ENCODE results near the gene GEMIN7.

Gene GEMIN7

DNA sequence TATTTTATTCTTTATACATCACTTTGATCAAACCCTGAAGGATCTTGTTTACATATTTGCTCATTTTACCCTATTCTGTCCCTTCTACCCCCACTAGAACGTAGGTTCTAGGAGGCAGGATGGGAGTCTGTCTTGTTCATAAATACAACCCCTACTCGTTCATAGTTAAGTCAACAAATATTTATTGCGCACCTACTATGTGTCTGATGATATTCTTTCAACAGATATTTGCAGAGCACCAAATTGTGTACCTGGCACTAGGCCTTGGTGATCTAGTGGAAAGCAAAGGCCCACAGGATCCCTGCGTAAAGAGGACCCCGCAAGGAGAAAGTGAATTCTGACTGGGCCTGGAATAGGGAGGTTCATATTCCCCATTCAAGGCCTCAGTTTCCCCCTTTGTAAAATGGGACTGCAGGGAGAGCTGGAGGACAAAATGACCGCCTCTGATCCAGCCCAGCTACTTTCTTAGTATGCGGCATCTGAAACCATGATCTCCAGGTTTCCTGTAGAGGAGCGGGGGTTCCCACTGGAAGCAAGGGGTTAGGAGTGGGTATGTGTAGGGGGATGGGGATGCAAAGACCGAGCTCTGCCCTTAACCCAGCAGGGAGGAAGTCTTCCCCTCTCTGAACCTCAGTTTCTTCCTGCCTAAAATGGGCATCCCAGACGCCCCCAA is 534 bp upstream of the GEMIN7 start:
- no peak for DNase-seq (ENCODE audit: low read depth in 1 of 2, low spot score in 1 of 2)
- no peak for TF ChIP-seq JUND (IDR thresholded peaks at IDR 0.05; ENCODE audit: low read depth)
- in situ Hi-C loops (cut with HindIII; ENCODE audit: low pct_unique_long_range_greater_than_20kb, low sequenced_read_pairs) = no loop called here

DNA sequence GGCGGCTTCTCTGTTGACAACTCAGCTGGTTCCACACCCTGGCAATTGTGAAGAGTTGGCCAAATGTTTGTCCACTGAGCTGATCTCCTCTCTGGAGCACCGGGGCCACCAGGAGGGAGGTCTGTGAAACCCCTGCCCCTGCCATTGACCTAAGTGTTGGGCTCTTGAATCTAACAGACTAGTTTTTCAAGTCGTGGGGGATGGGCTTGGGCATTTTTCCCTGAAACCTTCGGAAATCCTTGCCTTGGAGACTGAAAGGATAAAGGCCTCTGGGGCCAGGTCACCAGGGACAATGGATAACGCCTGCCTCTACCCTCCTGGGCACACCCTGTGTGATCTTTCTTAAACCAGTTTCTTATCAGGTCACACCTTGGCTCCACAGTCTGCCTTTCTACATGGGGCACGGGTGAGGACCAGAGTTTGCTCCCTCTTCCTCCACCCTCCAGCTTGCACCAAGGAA is 881 bp downstream of the GEMIN7 start:
- DNase-seq (ENCODE audit: low read depth in 1 of 2, low spot score in 1 of 2) = no peak
- in situ Hi-C loops (cut with HindIII; ENCODE audit: low pct_unique_long_range_greater_than_20kb, low sequenced_read_pairs) = no loop called here
- TF ChIP-seq JUND (IDR thresholded peaks at IDR 0.05; ENCODE audit: low read depth) = no peak

DNA sequence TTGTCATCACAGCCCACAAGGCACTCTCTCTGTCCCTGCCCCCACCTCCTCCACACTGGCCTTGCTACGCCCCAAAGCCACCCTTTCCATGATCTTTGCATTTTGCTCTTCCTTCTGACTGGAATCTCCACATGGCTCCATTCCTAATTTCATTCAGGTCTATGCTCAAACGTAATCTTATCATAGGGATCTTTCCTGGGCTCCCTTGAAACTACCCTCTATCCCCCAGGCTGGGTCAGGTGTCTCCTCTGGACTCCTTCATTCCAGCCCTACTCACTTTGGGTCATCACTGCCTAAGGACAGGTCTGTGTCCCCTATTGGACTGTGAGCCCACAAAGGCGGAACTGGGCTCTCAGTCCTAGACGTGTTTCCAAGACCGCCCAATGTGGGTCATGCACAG is 3.1 kb downstream of the GEMIN7 start:
- DNase-seq (ENCODE audit: low read depth in 1 of 2, low spot score in 1 of 2) = no peak
- in situ Hi-C loops (cut with HindIII; ENCODE audit: low pct_unique_long_range_greater_than_20kb, low sequenced_read_pairs) = no loop called here
- TF ChIP-seq JUND (IDR thresholded peaks at IDR 0.05; ENCODE audit: low read depth) = no peak

DNA sequence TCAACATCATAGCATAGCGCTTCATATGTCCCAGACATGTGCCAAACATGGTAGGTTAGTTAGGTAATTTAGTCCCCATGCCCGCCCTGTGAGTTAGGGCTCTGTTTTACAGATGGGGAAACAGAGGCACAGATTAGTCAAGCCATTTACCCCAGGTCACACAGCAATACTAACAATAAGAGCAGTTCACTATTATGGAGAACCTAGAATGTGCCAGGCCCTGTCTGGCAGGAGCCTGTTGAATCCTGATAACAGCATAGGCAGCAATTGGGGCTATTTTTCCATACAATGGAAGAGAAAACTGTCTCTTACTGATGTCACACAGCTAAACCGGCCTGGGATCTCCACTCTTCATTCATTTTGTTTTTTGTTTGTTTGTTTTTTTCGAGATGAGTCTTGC is 7.4 kb downstream of the GEMIN7 start:
- no peak for DNase-seq (ENCODE audit: low read depth in 1 of 2, low spot score in 1 of 2)
- in situ Hi-C loops (cut with HindIII; ENCODE audit: low pct_unique_long_range_greater_than_20kb, low sequenced_read_pairs) = no loop called here
- no peak for TF ChIP-seq JUND (IDR thresholded peaks at IDR 0.05; ENCODE audit: low read depth)

DNA sequence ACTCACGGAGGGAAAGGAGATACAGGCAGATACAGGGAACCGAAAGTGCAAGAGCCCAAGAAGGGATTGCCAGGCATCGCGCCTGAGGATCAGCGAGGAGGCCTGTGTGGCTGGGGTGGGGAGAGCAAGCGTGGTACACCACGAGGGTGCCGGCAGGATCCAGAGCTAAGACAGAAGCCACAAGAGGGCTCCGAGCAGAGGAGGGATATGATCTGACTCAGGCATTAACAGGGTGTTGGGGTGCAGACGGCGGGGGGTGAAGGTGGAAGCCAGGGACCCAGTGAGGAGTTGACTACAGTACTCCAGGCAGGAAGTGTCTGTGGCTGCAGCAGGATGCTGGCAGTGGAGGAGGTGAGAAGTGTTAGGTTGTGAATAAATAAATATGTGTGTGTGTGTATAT is 8.5 kb downstream of the GEMIN7 start:
- DNase-seq (ENCODE audit: low read depth in 1 of 2, low spot score in 1 of 2) = no peak
- no peak for TF ChIP-seq JUND (IDR thresholded peaks at IDR 0.05; ENCODE audit: low read depth)
- in situ Hi-C loops (cut with HindIII; ENCODE audit: low pct_unique_long_range_greater_than_20kb, low sequenced_read_pairs) = no loop called here

DNA sequence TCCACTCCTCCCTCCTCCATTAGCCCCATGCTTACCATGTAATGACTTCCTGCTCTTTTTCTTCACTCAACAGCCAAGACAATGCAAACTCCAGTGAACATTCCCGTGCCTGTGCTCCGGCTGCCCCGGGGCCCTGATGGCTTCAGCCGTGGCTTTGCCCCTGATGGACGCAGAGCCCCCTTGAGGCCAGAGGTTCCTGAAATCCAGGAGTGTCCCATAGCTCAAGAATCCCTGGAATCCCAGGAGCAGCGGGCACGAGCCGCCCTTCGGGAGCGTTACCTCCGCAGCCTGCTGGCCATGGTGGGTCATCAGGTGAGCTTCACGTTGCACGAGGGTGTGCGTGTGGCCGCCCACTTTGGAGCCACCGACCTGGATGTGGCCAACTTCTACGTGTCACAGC is 11.0 kb downstream of the GEMIN7 start:
- in situ Hi-C loops (cut with HindIII; ENCODE audit: low pct_unique_long_range_greater_than_20kb, low sequenced_read_pairs) = no loop called here
- DNase-seq (ENCODE audit: low read depth in 1 of 2, low spot score in 1 of 2) = no peak
- TF ChIP-seq JUND (IDR thresholded peaks at IDR 0.05; ENCODE audit: low read depth) = no peak

DNA sequence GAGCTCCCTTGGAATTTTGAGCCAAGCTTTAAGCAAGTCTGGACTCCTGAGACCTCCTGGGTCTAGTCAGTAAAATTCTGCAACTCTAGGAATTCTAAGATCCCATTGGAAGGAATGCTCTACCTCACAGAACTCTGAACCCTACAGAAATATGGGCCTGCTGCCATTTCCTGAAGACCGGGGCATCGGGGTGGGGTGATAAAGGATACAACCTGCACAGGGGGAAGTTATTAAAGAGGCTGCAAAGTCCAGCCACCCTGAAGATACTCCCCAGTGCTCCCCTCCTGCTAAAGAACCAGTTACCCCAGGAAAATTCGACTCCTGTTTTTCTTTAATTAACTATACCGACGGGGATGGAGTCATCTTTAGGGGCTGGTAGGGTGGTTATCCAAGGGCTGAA is 11.5 kb downstream of the GEMIN7 start:
- in situ Hi-C loops (cut with HindIII; ENCODE audit: low pct_unique_long_range_greater_than_20kb, low sequenced_read_pairs) = no loop called here
- DNase-seq (ENCODE audit: low read depth in 1 of 2, low spot score in 1 of 2) = no peak
- no peak for TF ChIP-seq JUND (IDR thresholded peaks at IDR 0.05; ENCODE audit: low read depth)

DNA sequence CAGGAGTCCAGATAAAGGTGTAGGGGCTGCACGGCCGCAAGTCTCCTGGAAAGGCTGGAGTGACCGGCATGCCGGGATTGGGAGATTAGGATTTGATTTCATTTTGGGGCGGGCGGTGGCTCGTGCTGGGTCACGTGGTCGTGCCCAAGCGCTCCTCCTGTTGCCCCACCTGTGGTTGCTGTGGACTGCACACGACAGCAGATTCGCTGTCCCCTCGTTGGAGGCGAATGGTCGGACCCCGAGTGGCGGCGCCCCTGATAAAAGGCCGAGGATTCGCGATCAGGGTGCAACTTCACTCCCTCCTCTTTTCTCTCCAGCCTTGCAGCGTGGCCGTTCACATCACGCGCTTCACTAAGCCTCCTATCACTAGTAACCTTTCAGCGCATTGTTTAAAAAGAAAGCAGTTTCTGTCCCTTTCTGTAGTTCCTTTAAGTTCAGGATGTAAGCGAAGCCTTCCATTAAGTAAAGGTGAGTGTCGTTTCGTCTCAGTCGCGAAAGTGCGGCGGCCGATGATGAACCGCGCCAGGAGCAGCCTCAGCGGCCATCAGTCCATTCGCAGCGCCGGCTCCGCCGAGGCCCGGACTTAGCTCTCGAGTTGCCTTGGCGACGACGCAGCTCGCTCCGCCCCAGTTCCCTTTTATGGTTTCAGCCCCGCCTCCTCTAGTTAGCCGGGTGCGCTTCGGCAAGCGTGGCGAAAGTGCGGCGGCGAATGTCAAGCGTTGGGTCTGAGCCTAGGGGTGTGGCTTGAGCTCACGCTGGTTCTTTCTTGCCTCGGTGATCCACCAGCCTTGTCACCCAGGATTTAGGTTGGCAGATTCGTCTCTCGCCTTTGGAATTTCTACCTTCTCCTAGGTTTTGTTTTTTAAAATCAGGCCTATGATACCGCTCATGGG is 12.2 kb downstream of the GEMIN7 start:
- no peak for TF ChIP-seq JUND (IDR thresholded peaks at IDR 0.05; ENCODE audit: low read depth)
- in situ Hi-C loops (cut with HindIII; ENCODE audit: low pct_unique_long_range_greater_than_20kb, low sequenced_read_pairs) = no loop called here
- peak; percentile 85 to 98 for DNase-seq (ENCODE audit: low read depth in 1 of 2, low spot score in 1 of 2)

DNA sequence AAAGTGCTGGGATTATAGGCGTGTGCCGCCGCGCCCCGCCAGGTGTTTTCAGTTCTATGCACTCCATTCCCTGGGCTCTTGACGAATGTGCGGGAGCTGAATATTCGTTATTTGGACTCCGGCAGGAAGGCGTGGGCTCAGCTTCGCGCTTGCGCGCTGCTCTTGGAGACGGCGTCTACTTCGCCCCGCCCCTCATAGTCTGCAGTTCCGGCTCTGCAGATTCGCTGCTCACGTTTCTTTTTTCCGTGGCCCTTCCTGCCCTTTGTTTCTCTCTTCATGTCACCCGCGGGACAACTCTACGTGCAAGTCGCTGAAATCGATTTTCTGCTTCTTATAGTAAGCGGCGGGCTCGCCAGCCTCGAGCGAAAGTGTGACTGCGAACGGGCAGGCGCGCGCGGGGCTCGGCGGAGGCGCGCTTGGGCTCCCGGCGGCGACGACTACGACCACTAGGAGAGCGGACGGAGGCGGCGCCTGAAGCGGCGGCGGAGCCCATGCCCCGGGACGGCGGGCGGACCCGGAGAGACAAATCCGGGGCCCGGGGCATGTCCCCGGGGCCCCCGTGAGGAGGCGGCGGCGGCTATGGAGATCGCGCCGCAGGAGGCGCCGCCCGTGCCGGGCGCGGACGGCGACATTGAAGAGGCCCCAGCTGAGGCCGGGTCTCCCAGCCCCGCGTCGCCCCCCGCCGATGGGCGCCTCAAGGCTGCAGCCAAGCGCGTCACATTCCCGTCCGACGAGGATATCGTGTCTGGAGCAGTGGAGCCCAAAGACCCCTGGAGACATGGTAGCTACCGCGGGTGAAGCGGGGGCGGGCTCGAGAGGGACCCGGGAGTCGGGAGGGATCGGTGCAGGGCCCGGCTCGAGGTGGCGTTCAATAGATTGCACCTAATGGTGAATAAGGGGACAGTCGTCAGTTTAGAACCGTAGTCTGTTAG is 14.0 kb downstream of the GEMIN7 start, which contains the start of gene PPP1R37:
TSS of gene PPP1R37 (plus strand) at position 433 of the 932 bp plus-strand sequence. CDS start at position 580, 147 bp downstream.
- in situ Hi-C loops (cut with HindIII; ENCODE audit: low pct_unique_long_range_greater_than_20kb, low sequenced_read_pairs) = no loop called here
- TF ChIP-seq JUND (IDR thresholded peaks at IDR 0.05; ENCODE audit: low read depth) = no peak
- DNase-seq (ENCODE audit: low read depth in 1 of 2, low spot score in 1 of 2) = peak; percentile 86 to 98

DNA sequence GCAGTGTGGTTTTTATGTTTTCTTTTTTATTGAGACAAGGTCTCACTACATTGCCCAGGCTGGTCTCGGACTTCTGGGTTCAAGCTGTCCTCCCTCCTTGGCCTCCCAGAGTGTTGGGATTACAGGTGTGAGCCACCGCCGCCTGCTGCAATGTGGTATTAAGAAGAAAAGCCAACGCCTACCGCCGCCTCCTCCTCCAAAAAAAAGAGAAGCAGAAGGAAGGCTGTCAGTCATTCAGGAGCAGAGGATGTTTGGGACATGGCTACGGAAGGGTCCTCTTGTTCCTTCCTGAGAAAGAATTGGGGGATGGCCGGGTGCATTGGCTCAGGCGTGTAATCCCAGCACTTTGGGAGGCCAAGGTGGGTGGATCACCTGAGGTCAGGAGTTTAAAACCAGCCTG is 15.1 kb downstream of the GEMIN7 start:
- no peak for TF ChIP-seq JUND (IDR thresholded peaks at IDR 0.05; ENCODE audit: low read depth)
- in situ Hi-C loops (cut with HindIII; ENCODE audit: low pct_unique_long_range_greater_than_20kb, low sequenced_read_pairs) = no loop called here
- DNase-seq (ENCODE audit: low read depth in 1 of 2, low spot score in 1 of 2) = no peak

DNA sequence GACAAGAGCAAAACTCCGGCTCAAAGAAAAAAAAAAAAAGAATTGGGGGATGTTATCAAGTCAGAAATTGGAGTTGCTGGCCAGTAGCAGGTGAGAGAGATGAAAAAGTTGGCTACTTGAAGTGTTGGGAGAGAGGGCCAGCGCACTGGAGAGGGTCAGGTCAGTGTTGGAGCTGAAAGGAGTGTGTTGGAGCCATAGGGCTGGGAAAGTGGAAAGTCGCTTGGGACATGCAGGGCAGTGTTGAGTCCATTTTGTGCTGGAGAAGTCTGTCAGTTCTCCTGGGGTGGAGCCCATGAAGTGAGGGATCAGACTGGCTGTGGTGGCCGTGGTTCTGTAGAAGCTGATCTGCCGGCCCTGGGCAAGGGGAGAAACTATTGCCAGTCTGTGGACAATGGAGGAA is 15.6 kb downstream of the GEMIN7 start:
- no peak for TF ChIP-seq JUND (IDR thresholded peaks at IDR 0.05; ENCODE audit: low read depth)
- in situ Hi-C loops (cut with HindIII; ENCODE audit: low pct_unique_long_range_greater_than_20kb, low sequenced_read_pairs) = no loop called here
- DNase-seq (ENCODE audit: low read depth in 1 of 2, low spot score in 1 of 2) = no peak
